Measurements from ENCODE around the gene LYZL1.
"Not testable (repeated sequence)": the region's sequence is repeated elsewhere in the genome, so short reads cannot be mapped to it uniquely, and the experiment has no call there.

Gene LYZL1

GRCh38 chr10:29288906-29289305 is at the start of gene LYZL1:
Gene LYZL1 (plus strand): TSS chr10:29289070. CDS start chr10:29291868, 2,798 bp downstream.
- DNase-seq = not testable (repeated sequence)

DNA sequence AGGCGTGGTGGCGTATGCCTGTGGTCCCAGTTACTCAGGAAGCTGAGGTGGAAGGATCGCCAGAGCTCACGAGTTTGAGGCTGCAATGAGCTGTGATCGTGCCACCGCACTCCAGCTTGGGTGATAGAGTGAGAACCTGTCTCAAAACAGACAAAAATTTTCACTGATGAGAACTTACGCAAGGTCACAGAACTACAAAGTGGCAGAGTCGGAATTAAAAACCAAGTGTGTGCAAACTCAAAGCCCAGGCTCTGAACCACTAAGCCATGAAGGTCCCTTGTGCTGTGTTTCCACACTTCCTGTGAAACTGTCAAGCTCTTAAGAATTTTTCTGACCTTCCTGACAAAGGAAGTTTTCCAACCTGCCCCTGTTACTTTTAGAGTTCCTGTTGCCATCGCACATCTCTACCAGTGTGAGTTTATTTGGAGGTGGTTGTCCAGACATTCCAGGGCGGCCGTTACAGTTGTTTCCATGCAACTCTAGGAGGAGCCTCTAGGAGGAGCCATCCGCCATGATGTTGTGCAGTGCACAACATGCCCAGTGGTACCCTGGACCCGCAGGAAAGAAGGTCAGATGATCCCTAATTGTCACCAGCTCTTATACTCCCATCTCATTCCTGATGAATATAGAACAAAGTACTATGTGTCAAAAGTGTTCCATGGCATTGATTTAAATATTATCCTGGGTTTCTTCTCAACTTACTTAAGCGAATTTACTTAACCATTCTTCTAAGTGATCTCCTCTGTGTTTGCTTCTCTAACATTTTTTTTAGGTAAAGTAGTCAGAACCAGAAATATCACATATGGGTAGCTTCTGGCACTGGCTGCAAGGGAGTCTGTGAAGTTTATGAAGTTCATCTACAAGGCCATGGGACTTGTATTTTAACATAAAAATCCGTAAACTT is 49.0 kb upstream of the LYZL1 start:
- no peak for DNase-seq

DNA sequence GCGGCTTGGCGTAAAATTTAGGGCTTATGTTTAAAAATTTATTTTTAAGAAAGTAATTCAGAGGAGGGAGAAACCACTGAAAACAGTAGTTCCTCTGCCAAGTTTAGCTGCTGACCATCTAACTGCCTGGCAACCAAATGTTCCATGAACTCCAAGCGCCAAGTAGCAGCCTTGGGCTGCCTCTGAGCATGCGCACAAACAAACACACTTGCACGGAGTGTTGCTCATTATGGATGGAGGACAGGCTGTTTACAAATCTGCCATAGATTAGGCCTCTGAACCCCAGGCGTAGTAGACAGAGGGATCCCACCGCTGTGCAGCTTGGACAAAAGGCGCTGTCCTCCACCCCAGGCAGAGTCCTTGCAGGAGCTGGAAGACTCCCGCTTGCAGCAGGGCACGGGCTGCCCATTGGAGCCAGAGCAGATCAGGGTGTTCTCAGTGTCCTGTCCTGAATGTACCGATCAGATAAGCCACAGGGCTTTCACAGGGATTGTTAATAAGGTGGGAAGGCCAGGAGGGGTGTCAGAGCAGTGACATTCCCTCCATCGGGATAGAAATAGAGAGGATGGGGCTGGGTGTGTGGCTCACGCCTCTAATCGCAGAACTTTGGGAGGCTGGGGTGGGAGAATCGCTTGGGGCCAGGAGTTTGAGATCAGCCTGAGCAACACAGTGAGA is 47.7 kb upstream of the LYZL1 start:
- DNase-seq = peak; percentile 61

GRCh38 chr10:29241925-29242324 is 46.9 kb upstream of the LYZL1 start:
- DNase-seq = no peak

DNA sequence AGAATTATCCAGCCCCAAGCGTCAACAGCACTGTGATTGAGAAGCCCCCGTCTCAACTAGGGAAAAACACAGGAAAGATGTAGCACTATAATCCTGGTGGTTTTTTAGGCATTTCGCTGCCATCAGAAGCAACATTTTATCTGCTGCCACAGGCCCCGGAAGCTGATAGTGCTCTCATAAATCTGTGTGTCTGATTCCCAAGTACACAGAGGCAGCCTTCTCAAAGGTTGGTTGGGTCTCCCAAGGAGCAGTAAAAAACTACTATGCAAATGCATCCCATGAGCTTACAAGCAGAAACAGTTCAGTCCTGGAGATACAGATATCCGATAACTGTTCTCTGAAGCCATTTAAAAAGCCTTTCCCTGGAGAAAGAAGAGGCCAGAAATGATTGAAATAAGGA is 45.8 kb upstream of the LYZL1 start:
- no peak for DNase-seq

DNA sequence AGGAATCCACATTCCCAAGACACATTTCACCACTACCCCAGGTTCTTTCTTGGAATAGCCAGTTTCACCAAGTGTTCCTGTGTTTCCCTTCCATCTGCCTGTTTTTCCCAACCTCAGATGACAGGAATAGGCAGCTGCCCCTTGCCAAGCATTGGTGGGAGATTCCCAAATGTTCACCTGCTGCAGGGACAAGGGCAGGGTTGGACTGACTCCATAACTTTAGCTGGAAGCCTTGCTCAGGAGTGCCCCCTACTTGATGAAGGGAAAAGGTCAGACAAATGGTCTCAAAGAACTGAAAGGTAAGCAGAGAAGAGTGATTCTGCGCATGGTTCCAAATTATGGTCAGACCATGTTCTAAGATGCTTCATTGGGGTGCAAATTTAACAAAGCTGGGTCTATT is 45.1 kb upstream of the LYZL1 start:
- no peak for DNase-seq

GRCh38 chr10:29244978-29245377 is 43.9 kb upstream of the LYZL1 start:
- no peak for DNase-seq

- DNase-seq = peak; percentile 70
Observed at GRCh38 chr10:29245476-29245875, 43.4 kb upstream of the LYZL1 start.

DNA sequence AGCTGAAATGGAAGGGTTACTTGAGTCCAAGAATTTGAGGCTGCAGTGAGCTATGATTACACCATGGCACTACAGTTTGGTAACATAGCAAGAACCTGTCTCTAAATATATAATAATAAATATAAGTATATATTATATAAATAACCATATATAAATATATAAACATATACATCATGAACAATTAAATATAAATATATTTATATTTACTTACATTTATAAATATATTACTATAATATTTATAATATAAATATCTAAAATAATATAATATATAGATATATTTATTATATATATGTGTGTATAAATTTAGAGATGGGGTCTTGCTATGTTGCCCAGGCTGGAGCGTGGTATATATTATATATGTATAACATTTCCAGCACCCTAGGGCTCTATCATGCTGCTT is 42.4 kb upstream of the LYZL1 start:
- DNase-seq = no peak

DNA sequence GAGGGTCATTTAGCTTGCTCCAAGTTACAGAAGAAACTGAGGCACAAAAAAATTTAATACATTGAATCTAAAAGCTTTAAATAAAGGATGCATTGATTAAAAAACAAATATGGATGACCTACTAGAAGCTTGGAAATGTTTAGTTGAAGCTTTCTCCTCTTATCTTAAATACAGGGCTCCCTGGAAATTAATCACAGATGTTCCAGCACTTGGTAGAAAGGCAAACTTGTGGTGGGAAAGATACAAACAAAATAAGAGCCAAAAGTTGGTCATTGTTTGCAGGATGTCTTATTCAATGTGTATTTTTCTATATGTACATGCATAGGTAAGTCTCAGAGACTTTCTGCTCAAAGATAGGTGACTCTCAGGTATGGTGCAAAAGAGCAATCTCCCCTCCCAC is 40.7 kb upstream of the LYZL1 start:
- DNase-seq = no peak

GRCh38 chr10:29249018-29249417 is 39.9 kb upstream of the LYZL1 start:
- no peak for DNase-seq

DNA sequence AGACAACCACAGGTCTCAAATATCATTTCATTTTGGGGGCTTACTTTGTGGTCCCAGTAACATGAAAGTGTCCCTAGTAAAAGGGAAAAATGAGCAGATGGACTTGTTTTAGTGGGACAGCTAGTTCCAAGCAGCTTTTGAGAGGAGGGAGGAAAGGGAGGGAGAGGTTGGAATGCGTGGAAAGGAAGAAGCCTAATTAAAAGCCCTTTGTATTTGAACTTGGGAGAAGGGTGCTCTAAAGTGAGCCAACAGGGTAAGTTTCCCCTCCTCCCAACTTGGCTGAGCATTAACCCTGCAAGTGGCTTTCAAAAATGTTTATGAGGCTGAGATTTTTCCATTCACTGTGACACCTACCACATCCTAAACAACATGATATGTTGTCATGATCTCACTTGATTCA is 38.8 kb upstream of the LYZL1 start:
- DNase-seq = no peak

- DNase-seq = peak; percentile 77
Observed at GRCh38 chr10:29252811-29253689, 35.8 kb upstream of the LYZL1 start.

GRCh38 chr10:29253690-29254029 is 35.2 kb upstream of the LYZL1 start:
- DNase-seq = no peak

DNA sequence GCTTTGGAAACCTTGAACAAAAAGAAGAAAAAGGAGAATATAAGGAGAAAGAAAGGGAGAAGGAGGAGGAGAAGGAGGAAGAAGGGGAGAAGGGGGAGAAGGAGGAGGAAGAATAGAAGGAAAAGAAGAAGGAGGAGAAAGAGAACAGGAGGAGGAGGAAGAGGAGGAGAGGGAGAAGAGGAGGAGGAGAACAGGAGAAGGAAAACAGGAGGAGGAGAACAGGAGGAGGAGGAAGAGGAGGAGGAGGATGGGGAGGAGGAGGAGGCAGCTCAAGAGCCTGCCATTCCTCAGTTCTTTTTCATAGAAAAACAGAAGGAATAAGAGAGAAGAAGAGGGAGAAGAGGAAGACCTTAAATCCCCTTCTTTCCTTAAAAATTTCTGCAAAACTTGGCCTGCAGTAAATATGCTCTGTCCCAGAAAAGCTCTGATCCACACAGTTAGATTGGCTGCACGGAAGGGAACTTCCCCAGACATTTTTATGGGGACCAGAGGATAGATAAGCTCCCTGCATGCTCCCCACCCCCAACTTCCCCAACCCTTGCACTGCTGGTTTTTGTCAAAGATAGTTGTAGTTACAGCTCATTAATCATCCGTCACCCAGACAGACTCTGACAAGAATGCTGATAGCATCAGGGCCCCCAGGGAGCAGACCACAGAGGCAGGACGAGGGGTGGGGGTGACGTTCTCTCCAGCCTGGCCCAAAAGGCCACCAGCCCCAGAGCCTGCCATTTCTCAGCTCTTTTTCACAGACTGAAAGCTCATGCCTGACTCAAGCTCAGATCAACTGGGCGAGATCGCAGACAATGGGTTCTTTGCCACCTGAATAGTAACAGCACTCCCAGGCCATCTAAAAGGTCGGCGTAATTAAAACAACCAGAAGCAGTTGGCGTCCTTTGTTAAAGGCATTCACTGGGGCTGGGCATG is 34.5 kb upstream of the LYZL1 start:
- DNase-seq = no peak

DNA sequence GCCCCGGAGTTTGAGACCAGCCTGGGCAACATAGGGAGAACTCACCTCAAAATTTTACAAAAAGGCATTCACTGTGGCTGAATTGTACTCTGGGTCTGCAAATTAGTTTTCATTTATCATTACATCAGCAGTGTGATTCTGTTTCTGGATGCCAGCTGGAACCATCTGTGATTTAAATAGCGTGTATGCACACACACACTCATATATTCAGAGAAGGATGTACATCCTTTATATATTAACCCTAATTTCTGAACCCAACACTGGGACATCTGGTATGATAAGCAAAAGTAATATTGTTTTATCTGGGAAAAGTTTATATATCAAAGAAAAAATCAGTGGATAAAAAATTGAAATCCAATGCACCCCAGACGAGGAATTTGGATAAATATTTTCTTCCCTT is 33.8 kb upstream of the LYZL1 start:
- no peak for DNase-seq

DNA sequence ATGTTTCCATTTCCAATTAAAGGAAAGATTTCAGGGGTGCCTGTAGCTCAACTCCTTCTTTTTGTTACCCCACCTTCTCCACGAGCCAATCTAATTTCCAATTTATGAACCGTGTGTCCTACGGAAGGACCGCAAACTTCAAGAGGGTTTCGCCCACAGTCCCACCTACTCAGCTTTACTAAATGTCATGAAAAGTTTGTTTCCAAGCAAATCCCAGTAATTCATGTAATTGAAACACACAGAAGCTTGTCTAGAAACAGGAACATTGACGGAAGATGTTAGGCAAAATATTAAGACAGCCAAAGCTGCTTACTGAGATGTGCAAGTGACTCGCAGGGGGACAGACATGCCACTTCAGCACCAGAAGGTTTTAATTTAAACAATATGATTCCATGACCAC is 32.9 kb upstream of the LYZL1 start:
- DNase-seq = no peak

- DNase-seq = no peak
Observed at GRCh38 chr10:29256586-29256985, 32.3 kb upstream of the LYZL1 start.

GRCh38 chr10:29257106-29257783 is 31.6 kb upstream of the LYZL1 start:
- peak; percentile 59 for DNase-seq

DNA sequence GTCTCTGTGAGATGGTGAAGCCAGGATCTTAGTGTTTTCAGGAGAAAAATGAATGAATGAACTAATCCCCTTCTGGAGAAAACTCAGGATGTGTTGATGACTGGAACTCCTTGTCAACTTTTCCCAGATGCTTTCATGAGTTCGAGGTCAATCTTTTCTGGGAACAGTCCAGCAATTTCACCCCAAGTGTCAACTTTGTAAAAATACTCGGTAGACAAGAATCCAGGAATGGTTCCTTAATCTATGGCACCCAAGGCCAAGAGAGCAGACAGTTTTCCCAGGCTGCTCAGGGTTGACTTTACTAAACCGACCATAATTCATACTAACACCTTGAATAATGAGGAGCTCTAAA is 31.1 kb upstream of the LYZL1 start:
- no peak for DNase-seq

GRCh38 chr10:29259498-29259897 is 29.4 kb upstream of the LYZL1 start:
- DNase-seq = no peak

- DNase-seq = no peak
Observed at GRCh38 chr10:29263506-29263905, 25.4 kb upstream of the LYZL1 start.

Data from right forelimb (tissue), 1 donor.